A549 (cell line): ENCODE results near the gene CHTF18. TPM values are rescaled to one million over a fixed set of nuclear protein-coding genes. Genes with fewer than 3 reads are reported as not detected.

Source experiments
- ATAC-seq, 2 experiments: fragments of 200-7000 bp in 1 of 2; fragments of >200 bp in 1 of 2; cut with Nextera tagmentation in 1 of 2; cut with Tn5 transposase in 1 of 2; 3 replicates each; pipeline versions ENCODE4 v1.8.0 to v1.9.1; 2018 to 2020; ENCODE audit warnings: mild to moderate bottlenecking in 1 of 2, moderate library complexity in 1 of 2
- CTCF ChIA-PET: fragments of 300-600 bp; sonication (Branson Sonifier 250); formaldehyde crosslinking; extraction: SDS; loops from one replicate; lab custom pipeline; 2021; ENCODE audit warnings: antibody characterized with exemption, inconsistent platforms; lab: Yijun Ruan, JAX
- POLR2A ChIA-PET: fragments of 350-600 bp; formaldehyde crosslinking; extraction: SDS; loops from one replicate; lab custom pipeline; 2021; ENCODE audit warnings: antibody characterized with exemption, inconsistent platforms; lab: Yijun Ruan, JAX
- DNase-seq, 2 experiments: peaks; one replicate each; pipeline versions ENCODE4 v3.0.0 to v3.0.0-alpha.2; 2011 to 2016; ENCODE audit warnings: low read depth in 1 of 2, low spot score in 1 of 2
- FAIRE-seq: peaks from 2 replicates; lab custom pipeline; 2011; peaks lifted over from hg19 to GRCh38; lab: Jason Lieb, UNC
- H3K27ac ChIP-seq, 2 experiments: fragments of >200 bp; sonication (Bioruptor Twin); formaldehyde crosslinking; 3 replicates each; pipeline ENCODE4 v1.5.1; 2016 to 2017
- H3K4me1 ChIP-seq: fragments of >200 bp; sonication (Bioruptor Twin); formaldehyde crosslinking; 3 replicates; pipeline ENCODE4 v1.6.1; 2016
- H3K4me2 ChIP-seq: fragments of >200 bp; sonication (Bioruptor Twin); formaldehyde crosslinking; 3 replicates; pipeline ENCODE4 v1.6.1; 2016
- H3K4me3 ChIP-seq: fragments of >200 bp; sonication (Bioruptor Twin); formaldehyde crosslinking; 3 replicates; pipeline ENCODE4 v1.5.1; 2016
- H3K9me3 ChIP-seq: fragments of >200 bp; sonication (Bioruptor Twin); formaldehyde crosslinking; 3 replicates; pipeline ENCODE4 v1.6.1; 2016
- CHD2 ChIP-seq: fragments of 150-350 bp; IDR thresholded peaks from 2 replicates; pipeline ENCODE4 v1.6.1; 2014; ENCODE audit warnings: low read length; ENCODE audit not compliant: partially characterized antibody
- E2F6 ChIP-seq: IDR thresholded peaks from 2 replicates; pipeline ENCODE4 v1.6.1; 2012; ENCODE audit warnings: low read depth, borderline replicate concordance
- EHMT2 ChIP-seq: fragments of 200-600 bp; sonication (generic); IDR thresholded peaks from 2 replicates; pipeline ENCODE4 v1.6.1; 2016; ENCODE audit warnings: antibody characterized with exemption, low read depth, mild to moderate bottlenecking, moderate library complexity
- FOSB ChIP-seq: fragments of 250-450 bp; sonication (Bioruptor Pico); IDR thresholded peaks from 2 replicates; pipeline ENCODE4 v1.5.0; 2020; ENCODE audit warnings: mild to moderate bottlenecking, moderate library complexity
- HDAC2 ChIP-seq: fragments of 200-600 bp; sonication (generic); IDR thresholded peaks from 2 replicates; pipeline ENCODE4 v1.6.1; 2016
- HES2 ChIP-seq: fragments of >200 bp; sonication (Bioruptor Twin); formaldehyde crosslinking; IDR thresholded peaks from 2 replicates; pipeline ENCODE4 v1.6.1; 2016
- HOXB13 ChIP-seq: fragments of 250-450 bp; sonication (Bioruptor Pico); IDR thresholded peaks from 2 replicates; pipeline ENCODE4 v1.5.0; 2020; ENCODE audit warnings: low read depth, mild to moderate bottlenecking, moderate library complexity
- HOXB5 ChIP-seq: fragments of 250-450 bp; sonication (Bioruptor Pico); IDR thresholded peaks from 2 replicates; pipeline ENCODE4 v1.5.0; 2020; ENCODE audit warnings: mild to moderate bottlenecking, moderate library complexity
- JUN ChIP-seq, 2 experiments: fragments of >200 bp; sonication (Bioruptor Twin); formaldehyde crosslinking; IDR thresholded peaks; 2 replicates in 1 of 2; 3 replicates in 1 of 2; pipeline ENCODE4 v1.6.1; 2016 to 2017
- KDM1A ChIP-seq: fragments of 200-600 bp; sonication (generic); IDR thresholded peaks from 2 replicates; pipeline ENCODE4 v1.6.1; 2016; ENCODE audit warnings: low read depth, mild to moderate bottlenecking
- MAFK ChIP-seq: fragments of 450-650 bp; IDR thresholded peaks from 2 replicates; pipeline ENCODE4 v1.6.1; 2014; ENCODE audit not compliant: partially characterized antibody
- MAX ChIP-seq: IDR thresholded peaks from 2 replicates; pipeline ENCODE4 v1.6.1; 2012
- MAZ ChIP-seq: fragments of 150-350 bp; IDR thresholded peaks from 2 replicates; pipeline ENCODE4 v1.6.1; 2014; ENCODE audit warnings: antibody characterized with exemption, low read depth, low read length, borderline replicate concordance
- MYC ChIP-seq: IDR thresholded peaks from 2 replicates; pipeline ENCODE4 v1.6.1; 2012; ENCODE audit warnings: mild to moderate bottlenecking, inconsistent platforms, low read length, improper control_type of control experiment, borderline replicate concordance
- NPAS2 ChIP-seq: fragments of 250-450 bp; sonication (Bioruptor Pico); IDR thresholded peaks from 2 replicates; pipeline ENCODE4 v1.8.0; 2022; ENCODE audit warnings: mild to moderate bottlenecking, moderate library complexity, borderline replicate concordance
- POLR2A ChIP-seq: IDR thresholded peaks from 2 replicates; pipeline ENCODE4 v1.6.1; 2012; ENCODE audit warnings: mild to moderate bottlenecking, low read length
- RAD21 ChIP-seq, 2 experiments: fragments of >200 bp in 1 of 2; sonication (Bioruptor Twin) in 1 of 2; formaldehyde crosslinking in 1 of 2; IDR thresholded peaks in 1 of 2; conservative IDR thresholded peaks in 1 of 2; 2 replicates in 1 of 2; 3 replicates in 1 of 2; pipeline ENCODE4 v1.6.1; 2012 to 2018; ENCODE audit warnings: inconsistent platforms in 1 of 2
- RCOR1 ChIP-seq: fragments of 150-350 bp; IDR thresholded peaks from 2 replicates; pipeline ENCODE4 v1.6.1; 2014; ENCODE audit warnings: antibody characterized with exemption, low read length, low read depth
- REST ChIP-seq: fragments of 200-600 bp; sonication (generic); IDR thresholded peaks from 2 replicates; pipeline ENCODE4 v1.6.1; 2016; ENCODE audit warnings: antibody characterized with exemption, mild to moderate bottlenecking, moderate library complexity
- USF2 ChIP-seq: fragments of 450-650 bp; IDR thresholded peaks from 2 replicates; pipeline ENCODE4 v1.6.1; 2014; ENCODE audit warnings: antibody characterized with exemption
- WGBS: methylation state at CpG from one replicate; pipeline ENCODE4 v1.1.6; 2017; ENCODE audit errors: missing lambda C conversion rate; 5-methylcytosine and 5-hydroxymethylcytosine counted together
- polyA plus RNA-seq, 4 experiments: library from polyadenylated mRNA; depleted of rRNA in 3 of 4; stranded (reverse); fragments of >200 nt; fragmentation: RNase III in 1 of 4; extraction: RNeasy Plus Mini Kit Qiagen cat#74134 plus additional on column Dnase treatment in 1 of 4; gene quantifications; 2 replicates in 3 of 4; 3 replicates in 1 of 4; pipeline ENCODE4 v1.2.3, GENCODE V29; 2011 to 2017

The CHTF18 gene
- polyA plus RNA-seq, 2 of the 4 experiments (the other 2 are of a cell fraction): 4.8 to 36.7 TPM

- TF ChIP-seq NPAS2 (CRISPR knock-in tag) (no peak), MAZ (no peak), HOXB5 (no peak), USF2 (no peak), MAX (no peak), HDAC2 (no peak), E2F6 (no peak), MYC (no peak), FOSB (CRISPR knock-in tag) (no peak), CHD2 (no peak), HES2 (no peak), EHMT2 (no peak), RCOR1 (no peak), REST (no peak), RAD21 (conservative IDR thresholded peaks at IDR 0.05 in 1 of 2, IDR thresholded peaks at IDR 0.05 in 1 of 2) (no peak), HOXB13 (CRISPR knock-in tag) (no peak), JUN (IDR thresholded peaks at IDR 0.05) (no peak), MAFK (no peak)
These were observed 24.8 kb upstream of the CHTF18 start for GRCh38 chr16:763369-764183.

GRCh38 chr16:764184-764750 lies 24.2 kb upstream of the CHTF18 start:
- POLR2A ChIA-PET: interaction anchor here (0.6 kb wide), 1 partner anchor 15 kb away, joined by 3 read pairs; no protein-coding TSS in a partner anchor
- FAIRE-seq: no peak
- CTCF ChIA-PET: interaction anchor here (0.8 to 15.8 kb wide), 2 partner anchors 9 to 22 kb away, joined by 4 to 105 read pairs; partner anchors contain the start of genes CHTF18 and RPUSD1
- no peak for DNase-seq
- Histone ChIP-seq H3K27ac (no peak overlapping the region; a peak in 1 of 6 replicates), H3K4me1 (peaks cover 43% of the 10 kb centered on the region), H3K4me3 (no peak overlapping the region), H3K9me3 (no peaks in the 10 kb centered on the region), H3K4me2 (no peak overlapping the region)
- 67% methylated on average over 10 of the region's 20 CpGs for WGBS
- ATAC-seq: no peak
- TF ChIP-seq REST (no peak), KDM1A (no peak), POLR2A (no peak)

More at GRCh38 chr16:763369-764183, 24.8 kb upstream of the CHTF18 start:
- FAIRE-seq (no peak), ATAC-seq (peak in 1 of 2 experiments; percentile 8; a peak in 2 of 6 replicates), DNase-seq (peak in 1 of 2 experiments; percentile 49)
- CTCF ChIA-PET: interaction anchor here (0.8 to 15.8 kb wide), 5 partner anchors 20 to 48 kb away, joined by 3 to 105 read pairs (median 4); partner anchors contain the start of genes CHTF18, METRN and RPUSD1
- Histone ChIP-seq H3K9me3 (no peaks in the 10 kb centered on the region), H3K4me2 (no peak overlapping the region), H3K4me3 (no peak overlapping the region), H3K27ac (peak overlapping the region in 1 of 2 experiments; percentile 1; a peak in 2 of 6 replicates), H3K4me1 (peaks cover 41% of the 10 kb centered on the region)
- 50% methylated on average over 16 of the region's 21 CpGs for WGBS
- POLR2A ChIA-PET: interaction anchor here (0.6 kb wide), 1 partner anchor 15 kb away, joined by 3 read pairs; no protein-coding TSS in a partner anchor
